Stromal cell of bone marrow (primary cell): ENCODE results near the gene SH3GL3.
A peak's percentile ranks its signal among the peaks of the same experiment; 100 is the strongest.

Source experiments
- DNase-seq: peaks from one replicate; pipeline ENCODE4 v3.0.0-alpha.2; 2012; ENCODE audit warnings: low read depth

Gene SH3GL3

DNA sequence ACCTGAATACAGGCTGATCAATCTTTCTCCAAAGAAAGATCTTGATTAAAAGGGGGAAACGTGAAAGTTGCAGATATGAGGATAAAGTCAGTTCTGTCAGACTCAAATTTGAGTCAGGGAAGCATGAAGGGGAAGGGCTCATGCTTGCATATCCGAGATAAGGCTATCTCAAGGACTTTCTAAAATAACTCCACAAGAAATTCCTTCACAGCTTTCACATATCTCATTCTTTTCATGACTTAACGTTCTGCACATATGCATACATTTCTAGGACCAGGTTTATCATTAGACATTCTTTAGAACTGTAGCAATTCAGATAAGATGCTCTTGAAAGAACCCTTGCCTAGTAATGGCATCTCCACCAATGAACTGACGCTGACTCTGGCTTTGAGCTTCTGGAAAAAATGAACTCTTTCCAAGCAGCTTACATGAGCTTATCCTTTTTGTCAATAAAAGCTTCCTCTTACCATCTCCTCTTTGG lies 15.9 kb downstream of the SH3GL3 start:
- DNase-seq = no peak

DNA sequence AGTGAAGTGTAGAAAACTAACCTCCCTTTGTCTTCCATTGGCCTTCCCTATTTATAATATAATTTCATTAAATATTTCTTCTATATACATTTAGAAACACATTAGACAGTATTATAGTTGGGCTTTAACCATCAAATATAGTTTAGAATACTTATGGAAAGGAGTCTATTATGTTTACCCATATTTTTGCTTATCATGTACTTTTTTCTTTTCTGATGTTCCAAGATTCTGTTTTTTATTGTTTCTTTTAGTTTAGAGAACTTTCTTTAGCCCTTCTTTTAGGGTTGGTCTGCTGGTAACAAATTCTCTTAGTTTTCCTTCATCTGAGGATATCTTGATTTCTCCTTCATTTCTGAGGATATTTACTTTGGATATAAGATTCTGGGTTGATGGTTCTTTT lies 23.7 kb downstream of the SH3GL3 start:
- no peak for DNase-seq

DNA sequence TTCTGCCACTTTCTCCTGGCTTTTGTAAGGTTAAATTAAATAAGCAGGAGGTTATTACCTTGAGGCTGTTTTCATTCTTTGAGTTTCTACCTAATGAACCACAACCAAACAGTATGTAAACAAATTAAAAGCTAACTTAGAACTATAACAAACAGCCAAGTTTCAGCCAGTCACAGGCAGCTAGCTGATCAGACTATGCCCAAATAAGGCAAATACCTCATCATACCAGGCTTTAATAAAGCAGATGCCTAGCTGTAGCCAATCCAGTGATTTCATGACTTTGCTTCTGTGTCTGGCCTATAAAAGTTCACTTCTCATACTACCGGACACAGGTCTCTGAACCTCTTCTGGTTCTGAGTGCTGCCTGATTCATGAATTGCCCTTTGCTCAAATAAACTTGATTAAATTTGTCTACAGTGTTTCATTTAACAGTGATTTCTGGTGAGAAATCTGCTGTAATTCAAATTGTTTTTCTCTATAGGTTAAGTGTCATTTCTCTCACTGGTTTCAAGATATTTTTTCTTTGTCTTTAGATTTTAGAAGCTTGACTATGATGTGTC lies 24.2 kb downstream of the SH3GL3 start:
- no peak for DNase-seq

DNA sequence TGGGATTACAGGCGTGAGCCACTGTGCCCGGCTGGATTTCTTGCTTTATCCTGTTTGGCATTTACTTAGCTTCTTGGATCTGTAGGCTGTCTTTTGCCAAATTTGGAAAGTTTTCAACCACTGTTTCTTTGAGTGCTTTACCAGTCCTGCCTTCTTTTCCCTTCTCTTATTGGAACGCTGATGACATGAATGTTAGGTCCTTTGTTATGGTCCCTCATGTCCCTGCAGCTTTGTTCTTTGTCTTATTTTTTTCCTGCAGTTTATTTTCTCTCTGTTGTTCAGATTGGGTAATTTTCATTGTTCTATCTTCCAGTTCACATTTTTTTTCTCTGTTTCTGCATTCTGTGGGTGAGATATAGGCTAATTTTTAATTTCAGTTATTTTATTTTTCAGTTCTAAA lies 25.0 kb downstream of the SH3GL3 start:
- no peak for DNase-seq

DNA sequence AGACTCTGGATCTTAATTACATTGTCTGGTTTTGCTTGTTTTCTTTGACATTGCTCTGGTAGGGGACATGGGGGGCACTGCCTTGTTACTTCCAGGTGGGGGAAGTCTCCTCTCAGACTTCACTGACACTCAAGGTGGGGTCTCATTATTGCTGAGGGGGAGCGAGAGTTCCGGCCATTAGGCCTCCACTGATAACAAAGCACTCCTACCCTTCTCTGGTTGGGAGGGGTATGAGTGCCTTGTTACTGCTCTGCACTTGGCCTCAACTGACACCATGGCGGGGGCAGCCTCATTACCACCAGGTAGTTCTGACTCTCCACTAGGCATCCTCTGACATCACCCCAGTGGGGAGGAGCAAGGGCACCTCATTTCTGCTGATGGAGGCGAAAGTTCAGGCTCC lies 25.7 kb downstream of the SH3GL3 start:
- no peak for DNase-seq

DNA sequence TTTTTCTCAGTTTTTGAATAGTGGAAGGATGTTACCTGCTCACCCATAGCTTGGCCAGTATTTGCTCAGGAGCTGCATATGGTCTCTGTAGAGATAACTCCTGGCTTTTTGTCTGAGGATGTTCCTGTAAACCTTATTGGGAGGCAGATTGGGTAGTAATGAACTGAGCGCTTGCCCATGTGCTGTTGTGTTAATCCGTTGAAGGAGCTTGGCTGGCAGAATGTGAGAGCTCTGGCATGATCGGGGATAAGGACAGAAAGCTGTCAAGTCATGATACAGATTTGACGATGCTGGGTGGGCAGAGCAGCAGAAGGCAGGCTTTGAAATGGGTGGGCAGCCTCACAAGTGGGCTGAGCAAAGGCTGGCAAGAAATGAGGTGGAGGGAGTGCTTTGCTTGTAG lies 27.4 kb downstream of the SH3GL3 start:
- DNase-seq = no peak

DNA sequence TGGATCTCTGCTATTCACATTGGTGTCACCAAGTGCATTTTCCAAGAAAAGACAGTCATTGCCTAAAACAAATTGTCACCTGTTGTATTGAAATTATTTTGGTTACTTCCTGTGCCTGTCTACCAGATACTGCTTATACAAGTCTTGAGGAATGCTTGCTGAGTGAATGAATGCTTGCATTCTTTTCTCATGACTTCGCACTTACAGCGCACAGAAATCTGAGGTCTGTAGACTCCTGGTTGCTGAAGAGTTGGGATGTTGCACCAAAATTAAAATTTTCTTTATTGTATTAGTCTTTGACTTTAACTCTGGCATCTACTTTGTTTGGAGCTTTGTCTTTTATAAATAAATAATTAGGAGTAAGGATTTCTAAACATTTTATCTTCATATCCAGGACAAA lies 28.4 kb downstream of the SH3GL3 start:
- DNase-seq = peak; percentile 6

DNA sequence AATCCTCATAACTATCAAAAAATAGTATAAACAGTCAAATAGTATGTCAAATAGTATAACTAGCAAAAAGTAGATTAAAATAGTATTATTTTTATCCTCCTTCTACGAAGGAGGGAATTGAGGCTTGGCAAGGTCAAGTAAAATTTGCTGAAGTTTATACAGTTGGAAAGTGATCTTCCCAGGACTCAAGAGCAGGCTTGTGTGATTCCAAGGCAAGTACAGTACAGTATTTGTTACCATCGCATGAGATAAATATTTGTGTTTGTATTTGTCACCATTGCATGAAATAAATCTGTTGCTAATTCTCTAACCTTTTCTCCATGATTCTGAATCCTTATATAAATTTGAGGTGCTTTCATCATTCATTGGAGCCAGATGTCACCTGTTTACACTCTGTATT lies 28.9 kb downstream of the SH3GL3 start:
- DNase-seq = no peak

DNA sequence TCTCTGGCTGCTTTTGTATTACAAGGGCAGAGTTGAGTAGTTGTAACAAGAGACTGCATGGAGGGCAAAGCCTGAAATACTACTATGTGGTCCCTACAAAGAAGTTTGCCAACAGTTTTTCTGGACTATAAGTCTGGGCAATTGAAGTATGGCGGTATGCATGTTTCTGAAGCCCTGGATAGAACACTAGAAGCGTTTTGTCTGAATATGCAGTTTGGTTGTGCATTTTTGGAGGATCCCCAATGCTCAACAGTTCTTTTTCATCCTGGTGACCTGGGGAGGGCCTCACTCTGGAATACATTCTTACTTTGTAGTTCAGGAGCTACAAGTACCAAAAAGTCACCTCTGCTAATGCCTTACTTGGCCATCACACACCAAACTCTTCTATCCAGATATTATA lies 29.6 kb downstream of the SH3GL3 start:
- no peak for DNase-seq

DNA sequence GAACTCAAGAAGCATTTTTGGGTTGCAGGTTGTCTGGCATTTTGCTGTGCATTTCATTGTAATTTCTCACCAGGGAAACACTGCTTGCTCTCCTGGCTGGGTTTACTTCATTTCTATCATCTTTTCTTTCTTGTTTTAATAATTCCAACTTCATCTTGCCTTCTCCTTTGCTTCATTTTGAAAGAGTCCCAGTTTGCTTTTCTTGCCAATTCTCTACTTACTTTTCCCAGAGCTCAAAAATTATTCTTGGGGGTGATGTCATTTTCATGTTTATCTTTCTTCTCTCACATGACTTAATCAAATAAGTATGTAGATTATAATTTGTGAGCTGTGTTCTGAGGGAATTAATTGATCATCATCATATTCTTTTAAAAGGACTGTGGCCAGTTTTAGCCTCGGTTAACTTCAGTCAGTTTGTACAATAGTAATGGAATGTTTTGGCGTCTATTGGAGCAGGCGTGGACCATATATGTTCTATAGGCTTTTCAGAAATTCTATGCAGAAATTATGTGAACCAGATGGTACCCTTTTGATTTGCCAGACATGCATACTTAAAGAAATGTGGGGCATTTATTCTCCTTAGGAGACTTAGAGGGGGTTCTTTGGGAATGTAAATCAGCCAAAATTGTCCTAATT lies 30.1 kb downstream of the SH3GL3 start:
- DNase-seq = no peak

DNA sequence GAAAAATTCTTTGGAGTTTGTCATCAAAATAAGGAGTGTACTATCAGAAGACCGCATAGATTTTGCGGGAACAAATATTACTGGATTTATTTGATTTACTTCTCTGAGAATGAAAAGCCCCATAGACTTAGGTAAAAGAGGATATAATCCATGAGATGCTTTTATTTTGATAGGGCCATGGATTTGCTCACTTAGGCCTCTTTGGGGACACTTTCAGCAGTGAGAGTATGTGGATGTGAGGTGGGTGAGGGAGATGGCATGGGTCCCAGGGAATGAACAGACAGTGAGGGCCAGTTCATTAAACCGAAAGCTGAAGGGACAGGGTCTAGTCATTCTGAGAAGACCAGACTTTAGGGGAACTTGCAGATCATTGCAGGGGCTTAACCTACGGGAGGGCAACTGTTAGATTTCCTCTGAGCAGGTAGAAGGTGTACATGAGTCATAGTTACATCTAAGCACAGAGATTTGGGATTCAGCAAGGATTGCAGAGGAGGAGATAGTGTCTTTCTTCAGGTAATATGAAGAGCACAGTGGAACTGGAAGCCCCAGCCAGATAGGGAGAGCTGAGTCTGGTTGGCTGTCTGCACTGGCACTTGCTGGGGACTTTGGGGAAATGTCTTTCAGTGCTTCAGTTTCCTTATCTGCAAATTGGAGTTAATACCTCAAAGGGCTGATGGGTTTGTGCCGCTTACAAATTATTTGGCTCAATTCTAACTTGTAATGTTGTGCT lies 30.8 kb downstream of the SH3GL3 start:
- DNase-seq = no peak

DNA sequence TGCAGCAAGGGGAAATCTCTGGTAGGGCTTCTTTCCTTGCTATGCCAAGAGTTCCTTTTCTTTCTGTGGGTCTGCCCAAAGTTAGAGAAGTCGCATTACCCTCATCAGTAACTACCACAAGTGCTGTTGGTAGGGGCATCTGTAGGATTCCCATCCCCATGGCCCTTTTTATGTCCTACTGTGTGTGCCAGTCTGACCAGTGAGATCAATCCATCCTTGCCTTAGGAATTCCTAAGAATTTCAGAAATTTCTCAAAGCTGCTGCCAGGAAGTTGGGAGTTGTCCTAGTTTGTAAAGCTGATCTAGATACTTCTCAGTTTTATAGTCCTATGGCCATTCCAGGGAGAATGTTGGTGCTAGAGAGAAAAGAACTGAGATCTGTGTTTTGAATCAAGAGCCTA lies 36.5 kb downstream of the SH3GL3 start:
- no peak for DNase-seq

DNA sequence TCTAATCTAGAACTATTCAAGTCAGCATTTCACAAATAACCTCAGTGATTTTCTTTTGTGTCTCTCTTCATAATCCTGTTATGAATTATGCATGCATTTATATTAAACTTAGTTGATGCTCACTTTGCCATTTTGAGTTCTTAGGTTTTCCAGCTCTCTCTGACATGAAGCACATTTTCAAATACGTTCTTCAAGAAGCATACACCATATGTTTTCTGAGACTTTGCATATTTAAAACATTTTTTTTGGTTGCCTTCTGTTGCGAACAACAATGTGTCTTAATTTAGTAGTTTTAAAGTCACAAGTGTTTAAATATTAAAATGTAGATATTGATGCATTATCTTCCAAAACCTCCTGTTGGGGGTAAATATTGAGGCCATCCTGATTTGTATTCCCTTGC lies 37.5 kb downstream of the SH3GL3 start:
- no peak for DNase-seq

DNA sequence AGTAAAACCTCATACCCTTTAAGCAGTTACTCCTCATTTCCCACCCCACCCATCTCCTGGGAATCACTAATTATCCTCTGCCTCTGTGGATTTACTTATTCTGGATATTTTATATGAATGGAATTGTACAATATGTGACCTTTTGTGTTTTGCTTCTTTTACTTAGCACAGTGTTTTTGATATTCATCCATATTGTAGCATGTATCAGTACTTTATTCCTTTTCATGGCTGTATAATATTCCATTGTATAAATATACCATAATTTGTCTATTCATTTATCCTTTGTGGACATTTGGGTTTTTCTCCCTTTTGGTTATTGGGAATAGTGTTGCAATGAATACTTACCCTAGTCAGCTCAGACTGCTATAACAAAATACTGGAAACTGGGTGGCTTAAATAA lies 39.2 kb downstream of the SH3GL3 start:
- DNase-seq = no peak

DNA sequence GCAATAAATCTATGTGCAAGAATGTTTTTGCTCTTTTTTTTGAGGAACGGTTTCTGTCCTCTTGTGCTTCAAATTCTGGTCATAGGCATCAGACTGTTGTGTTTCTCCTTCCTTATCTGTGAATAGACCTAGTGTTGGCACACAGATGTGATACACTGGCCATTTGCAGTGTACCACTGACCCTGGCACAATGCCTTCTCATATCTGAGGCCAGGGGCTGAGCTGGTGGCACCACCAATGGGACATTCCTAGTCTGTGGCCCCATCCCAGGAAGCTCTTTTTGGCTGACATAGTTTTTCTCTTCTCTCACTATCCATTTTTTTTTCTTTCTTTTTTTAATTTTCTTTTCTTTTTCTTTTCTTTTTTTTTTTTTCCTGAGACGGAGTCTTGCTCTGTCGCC lies 40.4 kb downstream of the SH3GL3 start:
- DNase-seq = no peak

DNA sequence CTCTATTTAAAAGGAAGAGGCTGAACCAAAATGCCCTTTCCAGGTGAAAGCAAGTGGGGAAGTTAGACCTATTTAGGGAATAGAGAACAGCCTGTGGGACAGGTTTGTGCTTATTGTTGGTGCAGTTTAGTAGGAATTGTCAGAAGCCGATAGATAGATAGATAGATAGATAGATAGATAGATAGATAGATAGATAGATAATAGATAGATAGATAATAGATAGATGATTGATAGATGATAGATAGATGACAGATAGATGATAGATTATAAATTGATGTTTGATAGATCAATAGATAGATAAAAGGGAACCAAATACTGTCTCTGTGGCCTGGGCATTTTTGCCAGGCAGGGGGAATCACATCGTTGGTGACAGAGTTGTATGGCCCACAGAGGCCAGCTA lies 42.5 kb downstream of the SH3GL3 start:
- DNase-seq = no peak

DNA sequence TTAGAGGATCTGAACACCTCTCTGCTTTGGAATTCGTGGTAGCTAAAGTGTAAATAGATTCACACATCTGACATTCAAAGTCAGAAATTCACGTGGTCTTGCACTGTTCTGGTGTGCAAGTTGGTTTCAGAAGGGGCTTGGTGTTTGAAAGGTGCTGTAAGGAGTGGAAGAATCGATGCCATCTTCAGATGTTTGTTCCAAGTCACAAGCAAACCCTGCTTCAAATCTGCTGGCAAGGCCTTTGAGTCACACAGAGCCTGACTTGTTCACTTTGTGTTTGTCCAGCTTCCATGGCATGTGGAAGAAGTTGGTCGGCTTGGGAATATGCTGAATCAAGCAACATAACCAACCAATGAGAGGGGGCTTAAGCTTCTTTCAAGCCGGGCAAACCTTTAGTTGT lies 44.3 kb downstream of the SH3GL3 start:
- no peak for DNase-seq

DNA sequence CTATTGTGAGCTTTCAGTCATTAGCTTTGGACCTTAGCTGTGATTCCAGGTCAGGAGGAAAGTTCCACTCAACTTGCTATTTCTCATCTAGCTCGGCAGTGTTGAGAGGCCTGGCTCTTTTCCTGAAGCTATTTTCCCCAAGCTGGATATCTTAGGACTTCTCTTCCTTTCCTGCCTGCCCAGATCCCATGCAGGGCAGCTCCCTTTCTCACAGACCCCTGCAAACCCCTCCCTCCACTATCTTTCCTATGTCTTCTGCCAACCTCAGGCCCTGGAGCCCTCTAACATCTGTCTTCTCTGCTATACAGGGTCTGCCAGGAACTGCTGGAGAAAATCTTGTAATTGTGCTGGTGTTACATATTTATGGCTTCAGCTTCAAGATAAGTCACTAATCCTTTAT lies 49.6 kb downstream of the SH3GL3 start:
- no peak for DNase-seq

DNA sequence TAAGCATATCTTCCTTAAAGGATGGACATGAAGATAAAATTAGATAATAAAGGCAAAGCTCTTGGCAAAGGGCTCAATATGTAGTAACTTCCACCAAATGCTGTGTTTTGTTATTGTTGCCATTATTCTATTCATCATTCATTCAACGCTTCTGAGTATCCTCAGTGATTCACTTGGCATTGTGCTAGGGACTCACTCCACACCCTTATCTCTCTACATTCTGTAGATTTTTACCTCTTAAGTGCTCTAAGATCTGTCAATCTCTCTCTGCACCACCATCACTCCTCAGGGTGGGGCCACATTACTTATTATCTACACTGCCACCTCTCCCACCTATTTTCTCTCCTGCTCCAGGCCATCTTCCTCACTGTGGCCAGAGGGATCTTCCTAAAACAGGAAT lies 51.2 kb downstream of the SH3GL3 start:
- DNase-seq = no peak

DNA sequence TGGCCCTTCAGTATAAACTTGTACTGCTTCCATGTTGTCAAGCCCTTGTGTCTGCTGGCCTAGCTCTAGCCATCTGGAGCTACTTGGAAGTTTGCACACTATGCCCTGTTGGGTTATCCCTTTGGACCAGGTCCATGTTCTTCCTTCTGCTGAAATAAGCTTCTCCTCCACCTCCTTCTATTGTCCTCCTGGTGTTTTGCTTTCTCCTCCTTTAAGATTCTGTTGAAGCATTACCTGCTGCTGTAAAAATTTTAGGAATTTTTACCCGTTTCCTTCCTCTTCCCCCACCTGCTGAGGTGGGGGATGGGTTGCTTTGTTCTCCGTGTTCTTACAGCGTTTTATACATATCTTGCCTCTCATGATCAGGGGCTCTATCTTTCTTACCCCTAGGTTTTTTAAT lies 51.7 kb downstream of the SH3GL3 start:
- no peak for DNase-seq

DNA sequence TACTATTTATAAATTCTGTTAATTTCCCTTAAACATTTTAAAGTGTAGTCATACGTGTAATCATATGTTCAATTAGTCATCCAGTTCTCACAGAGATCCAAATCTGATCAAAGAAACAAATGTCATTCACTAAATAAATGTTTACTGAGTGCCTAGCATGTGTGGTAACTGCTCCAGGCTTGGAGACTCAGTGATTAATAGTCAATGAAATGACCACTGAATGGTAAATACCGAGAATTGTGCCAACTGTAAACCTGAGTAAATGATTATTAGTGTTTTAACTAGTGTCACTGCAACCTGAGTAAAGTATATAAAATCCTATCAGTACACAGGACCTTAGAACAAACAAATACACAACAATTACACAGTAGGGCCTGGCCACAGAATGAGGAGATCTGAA lies 52.3 kb downstream of the SH3GL3 start:
- no peak for DNase-seq

DNA sequence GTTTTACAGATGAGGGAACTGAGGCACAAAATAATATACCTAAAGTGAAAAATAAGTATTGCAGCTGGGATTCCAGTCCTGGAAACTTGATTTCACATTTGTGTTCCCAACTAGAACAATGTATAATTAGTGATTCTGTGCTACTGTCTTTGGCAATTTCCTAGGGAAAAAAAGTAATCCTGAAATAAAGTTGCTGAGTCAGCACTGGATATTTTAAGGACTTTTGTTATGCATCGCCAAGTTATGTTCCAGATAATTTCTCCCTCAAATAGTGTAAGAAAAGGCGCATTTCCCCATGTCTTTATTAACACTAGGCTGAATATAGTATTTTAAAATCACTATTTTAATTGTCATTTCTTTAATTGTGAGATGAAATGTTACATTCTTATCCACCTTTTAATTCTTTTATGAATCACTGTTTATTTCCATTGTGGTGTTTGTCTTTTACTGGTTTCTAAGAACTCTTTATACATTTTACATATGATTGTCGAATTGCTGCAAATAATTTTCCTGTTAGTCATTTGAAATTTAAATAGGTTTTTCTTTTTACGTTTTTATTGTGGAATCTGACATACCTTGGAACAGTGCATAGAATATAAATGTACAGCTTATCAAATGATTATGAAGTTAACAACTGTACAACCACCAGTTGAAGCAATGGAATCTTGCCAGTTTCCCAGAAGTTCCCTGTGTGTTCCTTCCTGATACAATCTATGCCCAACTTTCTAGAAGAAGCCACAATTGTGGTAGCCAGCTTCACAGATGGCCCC lies 56.6 kb downstream of the SH3GL3 start:
- no peak for DNase-seq

DNA sequence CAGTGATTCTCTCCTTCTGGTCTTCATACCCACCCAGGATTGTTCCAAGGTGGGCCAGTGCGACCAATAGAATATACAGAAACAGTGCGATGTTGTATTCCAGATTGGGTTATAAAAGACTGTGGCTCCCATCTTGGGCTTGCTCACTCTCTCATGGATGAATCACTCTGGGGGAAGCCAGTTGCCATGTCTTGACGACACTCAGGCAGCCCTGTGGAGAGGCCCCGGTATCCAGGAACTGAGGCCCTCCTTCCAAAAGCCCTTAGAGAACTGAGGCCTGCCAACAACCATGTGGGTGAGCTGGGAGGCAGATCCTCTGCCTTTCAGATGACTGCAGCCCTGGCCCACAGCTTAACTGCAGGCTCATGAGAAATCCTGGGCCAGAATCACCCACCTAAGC lies 57.2 kb downstream of the SH3GL3 start:
- DNase-seq = peak; percentile 11
